Ovary (tissue), 9 donors: ENCODE data around the gene CD99L2. TPM values are rescaled to one million over a fixed set of nuclear protein-coding genes. Genes with fewer than 3 reads are reported as not detected.

Source experiments
- DNase-seq, 5 donors: peaks; one replicate each; pipeline ENCODE4 v3.0.0-alpha.2; 2019 to 2020
- H3K27ac ChIP-seq, 2 donors: fragments of 200-600 bp; one replicate each; pipeline versions ENCODE4 v1.5.1 to v1.8.0; 2019 to 2022
- H3K27me3 ChIP-seq: fragments of 200-600 bp; one replicate; pipeline ENCODE4 v1.8.0; 2022
- H3K36me3 ChIP-seq: fragments of 200-600 bp; sonication (generic); one replicate; pipeline ENCODE4 v1.5.1; 2019
- H3K4me1 ChIP-seq: one replicate; pipeline ENCODE4 v1.8.1; 2013; ENCODE audit warnings: mild to moderate bottlenecking, moderate library complexity; ENCODE audit not compliant: insufficient read depth
- H3K4me3 ChIP-seq: fragments of 200-600 bp; sonication (generic); one replicate; pipeline ENCODE4 v1.5.1; 2017
- H3K9me3 ChIP-seq, 2 donors: fragments of 200-600 bp in 1 of 2; sonication (generic) in 1 of 2; one replicate each; pipeline versions ENCODE4 v1.5.1 to v1.8.1; 2013 to 2019; ENCODE audit warnings: mild to moderate bottlenecking in 1 of 2, moderate library complexity in 1 of 2
- EP300 ChIP-seq: sonication (generic); formaldehyde crosslinking; IDR thresholded peaks from one replicate; pipeline ENCODE4 v1.6.1; 2017; ENCODE audit warnings: antibody characterized with exemption
- POLR2A ChIP-seq: fragments of 450-650 bp; IDR thresholded peaks from one replicate; pipeline ENCODE4 v1.6.1; 2017; ENCODE audit warnings: antibody characterized with exemption, mild to moderate bottlenecking, moderate library complexity
- WGBS, 3 donors: extraction: QIAGEN DNeasy Blood & Tissue Kit in 1 of 3; methylation state at CpG; one replicate each; pipeline versions ENCODE4 v1.1.5 to v1.1.7; 2013 to 2017; 5-methylcytosine and 5-hydroxymethylcytosine counted together
- intact Hi-C, 4 donors: fragments of 100-400 bp; cut with DNase I; formaldehyde crosslinking; loops; one replicate each; pipeline versions ENCODE4 v1.11.0 to v1.15.1; 2022 to 2023
- polyA plus RNA-seq, 2 donors: library from polyadenylated mRNA; stranded (reverse); fragments of 200-250 nt in 1 of 2; fragments of 350-450 nt in 1 of 2; fragmentation: Illumina TruSeq in 1 of 2; extraction: RNeasy Lipid Tissue Mini Kit (QIAGEN cat#74804) in 1 of 2; gene quantifications; one replicate each; pipeline ENCODE4 v1.2.3, GENCODE V29; 2013 to 2014
- total RNA-seq, 7 donors: library from RNA; depleted of rRNA in 2 of 7; stranded (reverse); fragments of >200 nt in 2 of 7; fragmentation: NEBNext Ultra II Directional in 3 of 7; extraction: Animal tissue kit (Norgen Biotek cat#: 25700) in 3 of 7; gene quantifications; one replicate each; pipeline versions ENCODE4 v1.1.0 to v1.2.4, GENCODE V29; 2016 to 2023
- TF ChIP-seq, protein P1 (sequence below), 3 donors: fragments of 450-650 bp in 2 of 3; fragments of 200-600 bp in 1 of 3; IDR thresholded peaks; one replicate each; pipeline versions ENCODE4 v1.5.1 to v1.8.0; 2016 to 2022; ENCODE audit warnings: antibody characterized with exemption in 3 of 3, mild to moderate bottlenecking in 1 of 3
- donor health status: DM: no; HTN: no; CAD: no; lungs with moderate emphysema.
- donor health status: DM: no; HTN: no; CAD: no.
- donor health status: Bipolar disorder and iron deficiency.
- donor health status: DM: yes; HTN: yes; CAD: no.
- donor health status: DM: no; HTN: no; CAD: no.
- donor health status: DM: yes; HTN: yes; CAD: no.

The CD99L2 gene
- total and polyA plus RNA-seq, 9 donors: 38.7 to 64.6 (median 53.0) TPM

DNA sequence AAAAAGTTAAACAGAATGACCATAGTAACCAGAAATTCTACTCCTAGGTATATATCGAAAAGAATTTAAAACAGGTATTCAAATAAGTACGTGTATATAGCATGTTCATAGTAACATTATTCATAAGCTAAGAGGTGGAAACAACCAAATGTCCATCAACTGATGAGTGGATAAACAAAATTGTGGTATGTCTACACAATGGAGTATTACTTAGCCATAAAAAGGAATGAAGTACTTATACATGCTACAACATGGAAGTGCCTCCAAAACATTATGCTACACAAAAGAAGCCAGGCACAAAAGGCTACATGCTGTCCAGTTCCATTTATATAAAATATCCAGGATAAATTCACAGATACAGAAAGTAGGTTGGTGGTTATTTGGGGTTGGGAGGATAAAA, 76.5 kb downstream of the CD99L2 start:
- DNase-seq: no peak
- intact Hi-C loops: no loop called here
- Histone ChIP-seq H3K27ac (no peak overlapping the region), H3K36me3 (no peaks in the 10 kb centered on the region), H3K4me1 (no peaks in the 10 kb centered on the region), H3K27me3 (no peaks in the 10 kb centered on the region), H3K9me3 (no peaks in the 10 kb centered on the region), H3K4me3 (no peak overlapping the region)
- no peak for TF ChIP-seq EP300
- TF ChIP-seq, protein P1, sequence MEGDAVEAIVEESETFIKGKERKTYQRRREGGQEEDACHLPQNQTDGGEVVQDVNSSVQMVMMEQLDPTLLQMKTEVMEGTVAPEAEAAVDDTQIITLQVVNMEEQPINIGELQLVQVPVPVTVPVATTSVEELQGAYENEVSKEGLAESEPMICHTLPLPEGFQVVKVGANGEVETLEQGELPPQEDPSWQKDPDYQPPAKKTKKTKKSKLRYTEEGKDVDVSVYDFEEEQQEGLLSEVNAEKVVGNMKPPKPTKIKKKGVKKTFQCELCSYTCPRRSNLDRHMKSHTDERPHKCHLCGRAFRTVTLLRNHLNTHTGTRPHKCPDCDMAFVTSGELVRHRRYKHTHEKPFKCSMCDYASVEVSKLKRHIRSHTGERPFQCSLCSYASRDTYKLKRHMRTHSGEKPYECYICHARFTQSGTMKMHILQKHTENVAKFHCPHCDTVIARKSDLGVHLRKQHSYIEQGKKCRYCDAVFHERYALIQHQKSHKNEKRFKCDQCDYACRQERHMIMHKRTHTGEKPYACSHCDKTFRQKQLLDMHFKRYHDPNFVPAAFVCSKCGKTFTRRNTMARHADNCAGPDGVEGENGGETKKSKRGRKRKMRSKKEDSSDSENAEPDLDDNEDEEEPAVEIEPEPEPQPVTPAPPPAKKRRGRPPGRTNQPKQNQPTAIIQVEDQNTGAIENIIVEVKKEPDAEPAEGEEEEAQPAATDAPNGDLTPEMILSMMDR (IDR thresholded peaks at IDR 0.05): no peak
- no peak for TF ChIP-seq POLR2A
- WGBS, 3 donors: 81 to 89% (median 84%) methylated on average over 2 of the region's 2 CpGs

DNA sequence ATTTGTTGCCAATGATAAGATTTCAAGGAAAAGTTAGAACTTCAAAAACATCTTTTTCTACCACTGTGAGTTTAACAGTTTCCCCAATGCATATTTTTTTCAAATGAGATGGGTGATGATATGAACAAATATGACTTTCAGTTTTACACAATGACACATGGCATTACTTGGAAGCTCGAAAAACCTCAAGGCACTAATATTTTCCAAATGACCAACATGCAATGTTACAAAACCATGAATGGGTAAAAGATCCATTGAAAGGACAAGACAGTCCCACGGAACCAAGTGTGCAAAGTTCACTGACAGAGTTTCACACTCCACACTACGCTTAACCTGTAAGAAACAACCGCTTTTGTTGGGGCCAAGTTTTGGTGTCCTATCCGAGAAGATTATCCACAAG, 84.5 kb downstream of the CD99L2 start:
- intact Hi-C loops: no loop called here
- H3K4me3 ChIP-seq: no peak overlapping the region
- TF ChIP-seq EP300 (no peak), POLR2A (no peak)
- TF ChIP-seq, protein P1 (IDR thresholded peaks at IDR 0.05): no peak

DNA sequence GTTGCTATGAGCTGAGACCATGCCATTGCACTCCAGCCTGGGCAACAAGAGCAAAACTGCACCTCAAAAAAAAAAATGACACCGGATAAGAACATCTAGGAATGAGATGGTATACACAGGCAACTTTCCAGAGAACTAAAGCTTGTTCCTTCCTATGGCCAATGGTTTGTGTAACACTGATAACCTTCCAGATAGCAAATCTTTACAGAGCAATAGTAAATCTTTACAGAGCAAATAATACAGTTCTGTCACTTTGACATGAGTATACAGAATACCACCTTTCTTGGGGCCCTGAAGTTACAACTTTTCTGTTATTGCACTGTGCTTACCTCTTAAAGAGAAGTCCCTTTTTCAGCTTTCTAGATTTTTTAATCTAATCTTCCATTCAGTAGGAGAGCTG, 91.6 kb downstream of the CD99L2 start:
- DNase-seq: no peak
- no peaks in the 10 kb centered on the region for H3K36me3 ChIP-seq
- intact Hi-C loops: no loop called here
- H3K4me3 ChIP-seq: no peak overlapping the region
- H3K4me1 ChIP-seq: no peaks in the 10 kb centered on the region
- WGBS, 3 donors: 76 to 83% (median 83%) methylated on average over 1 of the region's 1 CpG
- no peaks in the 10 kb centered on the region for H3K9me3 ChIP-seq
- H3K27ac ChIP-seq: no peak overlapping the region
- TF ChIP-seq, protein P1 (IDR thresholded peaks at IDR 0.05): no peak
- TF ChIP-seq EP300: no peak
- TF ChIP-seq POLR2A: no peak
- H3K27me3 ChIP-seq: no peaks in the 10 kb centered on the region

More for the DNA sequence above, 84.5 kb downstream of the CD99L2 start:
- Histone ChIP-seq H3K27me3 (no peaks in the 10 kb centered on the region), H3K4me1 (no peaks in the 10 kb centered on the region), H3K36me3 (no peaks in the 10 kb centered on the region), H3K27ac (no peak overlapping the region), H3K9me3 (no peaks in the 10 kb centered on the region)
- 62 to 78% (median 76%) methylated on average over 5 of the region's 5 CpGs for WGBS, 3 donors
- no peak for DNase-seq

DNA sequence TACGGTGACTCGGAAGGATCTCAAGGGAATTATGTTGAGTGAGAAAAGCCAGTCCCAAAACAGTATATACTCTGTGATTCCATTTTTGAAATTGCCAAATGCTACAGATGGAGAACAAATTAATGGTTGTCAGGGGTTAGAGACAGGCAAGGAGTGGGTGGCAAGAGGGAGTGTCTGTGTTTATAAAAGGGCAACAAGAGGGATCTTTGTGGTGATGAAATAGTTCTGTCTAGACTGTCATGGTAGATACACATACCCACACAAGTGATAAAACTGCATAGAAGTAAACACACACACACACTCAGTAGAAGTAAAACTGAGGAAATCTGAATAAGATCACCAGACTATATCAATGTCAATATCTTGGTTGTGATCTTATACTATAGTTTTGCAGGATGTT, 92.7 kb downstream of the CD99L2 start:
- intact Hi-C loops: no loop called here
- Histone ChIP-seq H3K27me3 (no peaks in the 10 kb centered on the region), H3K36me3 (no peaks in the 10 kb centered on the region), H3K9me3 (no peaks in the 10 kb centered on the region), H3K27ac (no peak overlapping the region), H3K4me1 (no peaks in the 10 kb centered on the region), H3K4me3 (no peak overlapping the region)
- no peak for DNase-seq
- WGBS, 3 donors: 94 to 96% (median 95%) methylated on average over 2 of the region's 2 CpGs
- no peak for TF ChIP-seq EP300
- TF ChIP-seq, protein P1 (IDR thresholded peaks at IDR 0.05): no peak
- TF ChIP-seq POLR2A: no peak
